Stomach (tissue), 9 donors: ENCODE data around the gene CORO1C. TPM values are rescaled to one million over a fixed set of nuclear protein-coding genes. Genes with fewer than 3 reads are reported as not detected.
A peak's percentile ranks its signal among the peaks of the same experiment; 100 is the strongest.

Experiments
- DNase-seq, 2 donors: peaks; one replicate each; pipeline versions ENCODE4 v3.0.0 to v3.0.0-alpha.2; 2013 to 2019
- H3K27ac ChIP-seq, 5 donors: fragments of 200-600 bp in 4 of 5; sonication (generic) in 4 of 5; one replicate each; pipeline ENCODE4 v1.5.1; 2013 to 2019; ENCODE audit warnings: mild to moderate bottlenecking in 1 of 5, moderate library complexity in 1 of 5
- H3K27me3 ChIP-seq, 3 donors: fragments of 200-600 bp; sonication (generic); one replicate each; pipeline ENCODE4 v1.5.1; 2017 to 2019; ENCODE audit warnings: mixed run types in 1 of 3
- H3K36me3 ChIP-seq, 4 donors: fragments of 200-600 bp; sonication (generic); 1 replicate in 3 of 4; 2 replicates in 1 of 4; pipeline ENCODE4 v1.5.1; 2016 to 2019
- H3K4me1 ChIP-seq, 4 donors: fragments of 200-600 bp; sonication (generic); one replicate each; pipeline ENCODE4 v1.5.1; 2016 to 2019
- H3K4me3 ChIP-seq, 4 donors: fragments of 200-600 bp; sonication (generic) in 3 of 4; one replicate each; pipeline ENCODE4 v1.5.1; 2016 to 2019; ENCODE audit warnings: mild to moderate bottlenecking in 1 of 4
- H3K9me3 ChIP-seq, 4 donors: fragments of 200-600 bp; sonication (generic); one replicate each; pipeline ENCODE4 v1.5.1; 2016 to 2019
- EP300 ChIP-seq: sonication (generic); formaldehyde crosslinking; IDR thresholded peaks from one replicate; pipeline ENCODE4 v1.6.1; 2017; ENCODE audit warnings: antibody characterized with exemption
- POLR2A ChIP-seq, 4 donors: fragments of 450-650 bp; IDR thresholded peaks; one replicate each; pipeline ENCODE4 v1.6.1; 2016; ENCODE audit warnings: antibody characterized with exemption in 4 of 4, control low read depth in 2 of 4, mild to moderate bottlenecking in 1 of 4, moderate library complexity in 1 of 4
- POLR2AphosphoS5 ChIP-seq, 3 donors: sonication (generic); formaldehyde crosslinking; IDR thresholded peaks; one replicate each; pipeline ENCODE4 v1.6.1; 2016; ENCODE audit warnings: antibody characterized with exemption in 3 of 3
- WGBS, 5 donors: extraction: QIAGEN DNeasy Blood & Tissue Kit in 3 of 5; methylation state at CpG; one replicate each; pipeline versions ENCODE4 v1.1.5 to v1.1.7; 2013 to 2018; 5-methylcytosine and 5-hydroxymethylcytosine counted together
- intact Hi-C: fragments of 100-400 bp; cut with DNase I; formaldehyde crosslinking; loops from one replicate; pipeline ENCODE4 v1.15.1; 2023; ENCODE audit warnings: low total_unique reads
- polyA plus RNA-seq, 3 donors: library from polyadenylated mRNA; stranded (reverse); fragments of 200-250 nt; gene quantifications; one replicate each; pipeline ENCODE4 v1.2.3, GENCODE V29; 2013
- total RNA-seq, 5 donors: library from RNA; depleted of rRNA; stranded (reverse); fragments of >200 nt; gene quantifications; one replicate each; pipeline versions ENCODE4 v1.1.0 to v1.2.3, GENCODE V29; 2014 to 2016
- TF ChIP-seq, protein P1 (sequence below), 7 experiments: fragments of 450-650 bp in 4 of 7; fragments of 200-600 bp in 3 of 7; sonication (generic) in 3 of 7; IDR thresholded peaks; one replicate each; pipeline ENCODE4 v1.5.1; 2016 to 2019; ENCODE audit warnings: antibody characterized with exemption in 7 of 7, control low read depth in 2 of 7, mild to moderate bottlenecking in 1 of 7
- donor health status: healthy with polysubstance abuse.
- donor health status: Bipolar disorder and iron deficiency.
- donor health status: healthy.

Gene CORO1C
- total and polyA plus RNA-seq, 8 donors: 27.4 to 392 (median 143) TPM

DNA sequence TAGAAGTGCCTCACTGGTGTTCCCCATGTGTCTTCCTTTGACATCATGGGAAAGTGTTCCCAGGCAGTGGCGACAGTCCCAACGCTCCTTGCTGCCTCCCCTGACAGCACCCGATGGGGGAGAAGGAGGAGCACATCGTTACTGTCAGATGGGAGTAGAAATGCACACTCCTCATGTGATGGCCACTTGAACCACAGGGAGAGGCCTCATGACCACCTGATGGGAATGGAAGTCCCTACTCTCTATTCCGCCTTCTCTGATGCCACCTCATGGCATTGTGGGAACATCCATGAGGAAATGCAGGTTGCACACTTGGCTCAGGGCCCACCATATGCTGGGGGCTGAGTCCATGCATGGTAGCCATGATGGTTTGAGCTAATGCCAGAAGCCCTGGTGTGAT lies 14.3 kb upstream of the CORO1C start:
- TF ChIP-seq POLR2AphosphoS5 (IDR thresholded peaks at IDR 0.05): no peak
- no peak for TF ChIP-seq EP300
- TF ChIP-seq POLR2A (IDR thresholded peaks at IDR 0.05): no peak
- TF ChIP-seq, protein P1, sequence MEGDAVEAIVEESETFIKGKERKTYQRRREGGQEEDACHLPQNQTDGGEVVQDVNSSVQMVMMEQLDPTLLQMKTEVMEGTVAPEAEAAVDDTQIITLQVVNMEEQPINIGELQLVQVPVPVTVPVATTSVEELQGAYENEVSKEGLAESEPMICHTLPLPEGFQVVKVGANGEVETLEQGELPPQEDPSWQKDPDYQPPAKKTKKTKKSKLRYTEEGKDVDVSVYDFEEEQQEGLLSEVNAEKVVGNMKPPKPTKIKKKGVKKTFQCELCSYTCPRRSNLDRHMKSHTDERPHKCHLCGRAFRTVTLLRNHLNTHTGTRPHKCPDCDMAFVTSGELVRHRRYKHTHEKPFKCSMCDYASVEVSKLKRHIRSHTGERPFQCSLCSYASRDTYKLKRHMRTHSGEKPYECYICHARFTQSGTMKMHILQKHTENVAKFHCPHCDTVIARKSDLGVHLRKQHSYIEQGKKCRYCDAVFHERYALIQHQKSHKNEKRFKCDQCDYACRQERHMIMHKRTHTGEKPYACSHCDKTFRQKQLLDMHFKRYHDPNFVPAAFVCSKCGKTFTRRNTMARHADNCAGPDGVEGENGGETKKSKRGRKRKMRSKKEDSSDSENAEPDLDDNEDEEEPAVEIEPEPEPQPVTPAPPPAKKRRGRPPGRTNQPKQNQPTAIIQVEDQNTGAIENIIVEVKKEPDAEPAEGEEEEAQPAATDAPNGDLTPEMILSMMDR (IDR thresholded peaks at IDR 0.05): no peak
- no peak for DNase-seq
- no peaks in the 10 kb centered on the region for H3K36me3 ChIP-seq
- no peaks in the 10 kb centered on the region for H3K9me3 ChIP-seq
- no peaks in the 10 kb centered on the region for H3K27me3 ChIP-seq
- intact Hi-C loops: no loop called here
- WGBS, 5 donors: 87 to 97% (median 96%) methylated on average over 5 of the region's 5 CpGs
- H3K4me3 ChIP-seq: no peak overlapping the region
- peaks cover 0 to 15% (median 4%) of the 10 kb centered on the region in 4 donors for H3K4me1 ChIP-seq
- H3K27ac ChIP-seq: no peak overlapping the region

DNA sequence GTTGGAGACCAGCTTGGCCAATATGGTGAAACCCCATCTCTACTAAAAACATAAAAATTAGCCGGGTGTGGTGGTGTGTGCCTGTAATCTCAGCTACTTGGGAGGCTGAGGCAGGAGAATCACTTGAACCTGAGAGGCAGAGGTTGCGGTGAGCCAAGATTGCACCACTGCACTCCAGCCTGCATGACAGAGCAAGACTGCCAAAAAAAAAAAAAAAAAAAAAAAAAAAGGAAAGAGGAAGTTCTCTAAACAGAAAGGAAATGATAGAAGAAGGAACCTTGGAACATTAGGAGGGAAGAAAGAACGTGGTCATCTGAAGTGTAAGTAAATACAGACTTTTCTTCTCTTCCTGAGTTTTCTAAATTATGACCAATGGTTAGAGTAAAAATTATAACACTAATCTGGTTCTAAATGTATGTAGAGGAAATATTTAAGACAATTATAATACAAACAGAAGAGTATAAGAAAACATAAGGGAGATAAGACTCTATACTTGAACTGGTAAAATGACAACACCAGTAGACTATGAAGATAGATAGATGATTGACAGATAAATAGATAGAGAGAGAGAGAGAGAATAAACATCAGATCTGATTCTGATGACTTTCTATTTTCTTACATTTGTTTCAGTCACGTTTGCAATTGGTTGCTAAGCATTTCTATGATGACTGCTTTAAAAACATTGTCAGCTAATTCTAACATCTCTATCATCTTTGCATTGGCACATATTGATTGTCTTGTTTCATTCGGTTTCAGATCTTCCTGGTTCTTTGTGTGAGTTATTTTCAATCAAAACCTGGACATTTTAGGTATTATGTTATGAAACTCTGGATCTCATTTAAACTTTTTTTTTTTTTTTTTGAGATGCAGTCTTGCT lies 12.9 kb upstream of the CORO1C start:
- no peak for DNase-seq
- 54 to 67% (median 64%) methylated on average over 5 of the region's 5 CpGs for WGBS, 5 donors
- Histone ChIP-seq H3K27me3 (no peaks in the 10 kb centered on the region), H3K27ac (peak overlapping the region in 1 of 5 donors; percentile 24), H3K4me1 (peaks cover 0 to 8% (median 0%) of the 10 kb centered on the region in 4 donors), H3K9me3 (no peaks in the 10 kb centered on the region), H3K36me3 (no peaks in the 10 kb centered on the region), H3K4me3 (no peak overlapping the region)
- intact Hi-C loops: no loop called here
- no peak for TF ChIP-seq POLR2A (IDR thresholded peaks at IDR 0.05)
- TF ChIP-seq POLR2AphosphoS5 (IDR thresholded peaks at IDR 0.05): no peak
- TF ChIP-seq, protein P1 (IDR thresholded peaks at IDR 0.05): no peak
- TF ChIP-seq EP300: no peak

DNA sequence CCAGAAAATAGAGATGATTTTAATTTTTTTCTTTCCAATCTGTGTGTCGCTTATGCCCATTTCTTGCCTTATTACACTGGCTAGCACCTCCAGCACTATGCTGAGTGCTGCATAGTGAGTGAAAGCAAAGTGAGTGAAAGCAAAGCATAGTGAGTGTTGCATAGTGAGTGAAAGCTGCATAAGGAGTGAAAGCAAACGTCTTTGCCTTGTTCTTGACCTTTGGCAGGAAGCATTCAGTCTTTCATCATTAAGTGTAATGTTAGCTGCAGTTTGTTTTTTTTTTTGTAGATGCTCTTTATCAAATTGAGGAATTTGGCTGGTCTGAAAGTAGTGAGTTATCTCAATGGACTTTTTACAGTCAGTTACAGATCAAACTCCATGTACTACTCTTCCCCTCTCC lies 6.9 kb upstream of the CORO1C start:
- peaks cover 9 to 20% (median 10%) of the 10 kb centered on the region in 4 donors for H3K4me1 ChIP-seq
- TF ChIP-seq POLR2A (IDR thresholded peaks at IDR 0.05) (no peak), EP300 (no peak), POLR2AphosphoS5 (IDR thresholded peaks at IDR 0.05) (no peak)
- TF ChIP-seq, protein P1 (IDR thresholded peaks at IDR 0.05): no peak
- 56 to 71% (median 59%) methylated on average over 2 of the region's 2 CpGs for WGBS, 5 donors
- no peaks in the 10 kb centered on the region for H3K36me3 ChIP-seq
- no peaks in the 10 kb centered on the region for H3K9me3 ChIP-seq
- H3K4me3 ChIP-seq: no peak overlapping the region
- no peak for DNase-seq
- intact Hi-C loops: no loop called here
- no peaks in the 10 kb centered on the region for H3K27me3 ChIP-seq
- H3K27ac ChIP-seq: no peak overlapping the region

DNA sequence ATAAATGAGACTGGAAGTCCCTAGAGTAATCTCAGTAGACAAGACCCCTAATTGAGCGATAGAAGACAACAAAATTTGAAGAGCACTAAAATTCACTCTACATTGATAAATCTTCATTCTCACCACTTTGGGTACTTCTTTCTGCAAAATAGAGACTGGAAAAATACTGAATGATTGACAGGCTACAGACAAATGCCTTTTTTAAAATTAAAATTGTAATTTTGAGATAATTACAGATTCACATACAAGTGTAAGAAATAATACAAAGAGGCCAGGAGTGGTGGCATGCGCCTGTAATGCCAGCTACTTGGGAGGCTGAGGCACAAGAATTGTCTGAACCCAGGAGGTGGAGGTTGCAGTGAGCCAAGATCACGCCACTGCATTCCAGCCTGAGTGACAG lies 4.5 kb upstream of the CORO1C start:
- 91 to 96% (median 93%) methylated on average over 3 of the region's 3 CpGs for WGBS, 5 donors
- no peak overlapping the region for H3K27ac ChIP-seq
- no peaks in the 10 kb centered on the region for H3K9me3 ChIP-seq
- no peak for DNase-seq
- no peaks in the 10 kb centered on the region for H3K27me3 ChIP-seq
- no peaks in the 10 kb centered on the region for H3K36me3 ChIP-seq
- H3K4me1 ChIP-seq: peaks cover 15 to 30% (median 18%) of the 10 kb centered on the region in 4 donors
- H3K4me3 ChIP-seq: no peak overlapping the region
- TF ChIP-seq POLR2AphosphoS5 (IDR thresholded peaks at IDR 0.05) (no peak), EP300 (no peak)
- intact Hi-C loops: no loop called here
